A549 (cell line): Measurements from ENCODE around the gene PXDC1.

Source experiments
- JUNB ChIP-seq: fragments of >200 bp; sonication (Bioruptor Twin); formaldehyde crosslinking; IDR thresholded peaks from 2 replicates; pipeline ENCODE4 v1.6.1; 2016
- RAD21 ChIP-seq, 2 experiments: fragments of >200 bp in 1 of 2; sonication (Bioruptor Twin) in 1 of 2; formaldehyde crosslinking in 1 of 2; IDR thresholded peaks in 1 of 2; conservative IDR thresholded peaks in 1 of 2; 2 replicates in 1 of 2; 3 replicates in 1 of 2; pipeline ENCODE4 v1.6.1; 2012 to 2018; ENCODE audit warnings: inconsistent platforms in 1 of 2
- RCOR1 ChIP-seq: fragments of 150-350 bp; IDR thresholded peaks from 2 replicates; pipeline ENCODE4 v1.6.1; 2014; ENCODE audit warnings: antibody characterized with exemption, low read length, low read depth
- TF ChIP-seq, protein P1 (sequence below): fragments of >200 bp; sonication (Bioruptor Twin); formaldehyde crosslinking; IDR thresholded peaks from 3 replicates; pipeline ENCODE4 v1.5.1; 2016

DNA sequence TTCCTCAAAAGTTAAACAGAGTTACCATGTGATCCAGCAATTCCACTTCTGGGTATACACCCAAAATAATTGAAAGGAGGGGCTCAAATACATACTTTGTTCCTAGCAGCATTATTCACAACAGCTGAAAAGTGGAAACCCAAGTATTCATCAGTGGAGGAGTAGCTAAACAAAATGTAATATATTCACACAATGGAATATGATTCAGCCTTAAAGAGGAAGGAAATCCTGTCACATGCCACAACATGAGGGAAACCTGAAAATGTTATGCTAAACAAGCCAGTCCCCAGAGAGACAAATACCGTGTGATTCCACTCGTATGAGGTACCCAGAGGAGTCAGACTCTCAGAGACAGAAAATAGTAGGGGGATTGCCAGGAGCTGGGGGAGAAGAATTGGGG is 44.5 kb downstream of the PXDC1 start:
- TF ChIP-seq RAD21 (conservative IDR thresholded peaks at IDR 0.05 in 1 of 2, IDR thresholded peaks at IDR 0.05 in 1 of 2) (no peak), JUNB (no peak), RCOR1 (no peak)
- TF ChIP-seq, protein P1, sequence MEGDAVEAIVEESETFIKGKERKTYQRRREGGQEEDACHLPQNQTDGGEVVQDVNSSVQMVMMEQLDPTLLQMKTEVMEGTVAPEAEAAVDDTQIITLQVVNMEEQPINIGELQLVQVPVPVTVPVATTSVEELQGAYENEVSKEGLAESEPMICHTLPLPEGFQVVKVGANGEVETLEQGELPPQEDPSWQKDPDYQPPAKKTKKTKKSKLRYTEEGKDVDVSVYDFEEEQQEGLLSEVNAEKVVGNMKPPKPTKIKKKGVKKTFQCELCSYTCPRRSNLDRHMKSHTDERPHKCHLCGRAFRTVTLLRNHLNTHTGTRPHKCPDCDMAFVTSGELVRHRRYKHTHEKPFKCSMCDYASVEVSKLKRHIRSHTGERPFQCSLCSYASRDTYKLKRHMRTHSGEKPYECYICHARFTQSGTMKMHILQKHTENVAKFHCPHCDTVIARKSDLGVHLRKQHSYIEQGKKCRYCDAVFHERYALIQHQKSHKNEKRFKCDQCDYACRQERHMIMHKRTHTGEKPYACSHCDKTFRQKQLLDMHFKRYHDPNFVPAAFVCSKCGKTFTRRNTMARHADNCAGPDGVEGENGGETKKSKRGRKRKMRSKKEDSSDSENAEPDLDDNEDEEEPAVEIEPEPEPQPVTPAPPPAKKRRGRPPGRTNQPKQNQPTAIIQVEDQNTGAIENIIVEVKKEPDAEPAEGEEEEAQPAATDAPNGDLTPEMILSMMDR = no peak
